ENCODE results near the gene KLF16.

Gene KLF16

GRCh38 chr19:1866693-1867348 lies 3.4 kb upstream of the KLF16 start:
- no peak for DNase-seq

GRCh38 chr19:1865172-1866010 lies 2.0 kb upstream of the KLF16 start:
- no peak for DNase-seq

- peak; percentile 40 to 50 for DNase-seq
Observed at GRCh38 chr19:1864480-1865171, 1.2 kb upstream of the KLF16 start.

- DNase-seq, result peak; percentile 88 to 89
Observed at GRCh38 chr19:1863638-1864479, 480 bp upstream of the KLF16 start.

GRCh38 chr19:1862424-1863327 lies 703 bp downstream of the KLF16 start:
- DNase-seq, result no peak

GRCh38 chr19:1862068-1862423 lies 1.3 kb downstream of the KLF16 start:
- no peak for DNase-seq

- no peak for DNase-seq
Observed at GRCh38 chr19:1861599-1862031, 1.8 kb downstream of the KLF16 start.

GRCh38 chr19:1860821-1861598 lies 2.4 kb downstream of the KLF16 start:
- DNase-seq, result no peak

- DNase-seq, result no peak
Observed at GRCh38 chr19:1860042-1860775, 3.2 kb downstream of the KLF16 start.

GRCh38 chr19:1859331-1859781 lies 4.0 kb downstream of the KLF16 start:
- no peak for DNase-seq

GRCh38 chr19:1858412-1859081 lies 4.8 kb downstream of the KLF16 start:
- DNase-seq, result no peak

GRCh38 chr19:1857648-1858326 lies 5.6 kb downstream of the KLF16 start:
- no peak for DNase-seq

- DNase-seq, result no peak
Observed at GRCh38 chr19:1856698-1857603, 6.4 kb downstream of the KLF16 start.

- DNase-seq, result no peak
Observed at GRCh38 chr19:1856345-1856697, 7.1 kb downstream of the KLF16 start.

- DNase-seq, result no peak
Observed at GRCh38 chr19:1855828-1856255, 7.5 kb downstream of the KLF16 start.

GRCh38 chr19:1855040-1855827 lies 8.1 kb downstream of the KLF16 start:
- peak; percentile 47 to 56 for DNase-seq

GRCh38 chr19:1854542-1855039 lies 8.8 kb downstream of the KLF16 start:
- DNase-seq, result no peak

All from SHP77 (cell line).